Measurements from ENCODE around the gene DIS3L2. TPM values are rescaled to one million over a fixed set of nuclear protein-coding genes. Genes with fewer than 3 reads are reported as not detected.

Gene DIS3L2
- 9.0 and 10.8 TPM in 2 replicates for total RNA-seq

GRCh38 chr2:231961349-231962166 is at the start of gene DIS3L2:
Gene DIS3L2 (plus strand): TSS chr2:231961713. CDS start chr2:232014928, 53,215 bp downstream.

GRCh38 chr2:231926180-231926741 is 35.3 kb upstream of the DIS3L2 start, which contains the start of gene NPPC:
Gene NPPC (minus strand): TSS chr2:231926396. CDS start chr2:231926249, 147 bp downstream.

GRCh38 chr2:232378735-232379151 is 417.2 kb downstream of the DIS3L2 start, which contains the start of gene ALPP:
Gene ALPP (plus strand): TSS chr2:232378751. CDS start chr2:232378803, 52 bp downstream.

Other genes starting within 250 kb of the DIS3L2 start
- 15.5 and 19.0 TPM in 2 replicates for gene PDE6D, start 180.4 kb upstream of the DIS3L2 start, total RNA-seq
- 10.5 TPM in 2 replicates for gene COPS7B, start 175.3 kb upstream of the DIS3L2 start, total RNA-seq
- gene NPPC, start 35.3 kb upstream of the DIS3L2 start, total RNA-seq, result not detected in 2 replicates

All from cardiac ventricle fibroblast (primary cell).